ENCODE data around the gene MPP2.
"Not testable (repeated sequence)": the region's sequence is repeated elsewhere in the genome, so short reads cannot be mapped to it uniquely, and the experiment has no call there.

MPP2 gene, protein sequence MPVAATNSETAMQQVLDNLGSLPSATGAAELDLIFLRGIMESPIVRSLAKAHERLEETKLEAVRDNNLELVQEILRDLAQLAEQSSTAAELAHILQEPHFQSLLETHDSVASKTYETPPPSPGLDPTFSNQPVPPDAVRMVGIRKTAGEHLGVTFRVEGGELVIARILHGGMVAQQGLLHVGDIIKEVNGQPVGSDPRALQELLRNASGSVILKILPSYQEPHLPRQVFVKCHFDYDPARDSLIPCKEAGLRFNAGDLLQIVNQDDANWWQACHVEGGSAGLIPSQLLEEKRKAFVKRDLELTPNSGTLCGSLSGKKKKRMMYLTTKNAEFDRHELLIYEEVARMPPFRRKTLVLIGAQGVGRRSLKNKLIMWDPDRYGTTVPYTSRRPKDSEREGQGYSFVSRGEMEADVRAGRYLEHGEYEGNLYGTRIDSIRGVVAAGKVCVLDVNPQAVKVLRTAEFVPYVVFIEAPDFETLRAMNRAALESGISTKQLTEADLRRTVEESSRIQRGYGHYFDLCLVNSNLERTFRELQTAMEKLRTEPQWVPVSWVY

DNA sequence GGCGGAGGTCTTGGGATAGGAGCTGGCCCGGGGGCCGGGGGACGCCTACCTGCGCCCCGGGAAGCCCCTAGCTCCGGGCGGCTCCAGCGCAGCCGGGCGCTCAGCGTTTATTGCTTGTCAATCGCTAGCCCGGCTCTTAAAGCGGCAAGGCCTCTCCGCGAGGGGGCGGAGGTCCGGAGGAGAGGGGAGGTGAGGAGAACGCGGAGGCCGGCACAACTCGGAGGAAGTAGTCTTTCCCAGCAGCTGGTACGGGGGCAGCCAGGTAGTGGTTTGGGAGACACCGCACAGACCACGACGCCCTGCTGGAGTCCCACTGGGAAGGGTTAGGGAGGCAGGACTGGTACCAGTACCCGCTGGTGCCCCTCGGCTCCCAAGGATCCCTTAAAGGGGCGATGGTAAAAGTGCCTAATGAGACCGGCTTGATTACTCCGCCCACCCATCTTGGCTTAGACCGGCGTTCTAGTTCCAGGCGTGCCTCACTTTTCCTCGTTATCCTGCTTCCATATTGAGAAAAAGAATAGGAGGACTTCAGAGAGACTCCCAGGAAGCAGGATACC, at the start of gene MPP2:
Gene MPP2 (minus strand): TSS at position 112 of the 557 bp plus-strand sequence. CDS start 3,076 bp downstream, outside the sequence.
- peak; percentile 72 for DNase-seq

DNA sequence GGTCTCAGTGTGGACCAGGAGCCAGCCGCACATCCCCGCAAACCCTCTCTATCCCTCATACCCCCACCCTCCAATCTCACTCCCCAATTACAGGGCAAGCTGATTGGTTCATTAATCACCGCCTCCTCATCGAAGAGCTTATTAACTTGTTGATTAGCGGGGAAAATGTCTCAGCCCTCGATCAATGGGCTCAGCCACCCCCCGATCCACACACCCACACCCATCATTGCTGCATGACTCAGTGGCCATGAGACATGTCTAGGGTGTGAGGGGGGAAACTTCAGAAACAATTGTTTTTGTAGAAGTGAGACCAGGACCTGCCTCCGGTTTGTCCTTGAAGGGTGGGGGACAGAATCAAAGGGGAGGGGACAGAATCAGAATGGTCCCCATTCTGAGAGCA, 48.9 kb upstream of the MPP2 start:
- DNase-seq, result no peak

DNA sequence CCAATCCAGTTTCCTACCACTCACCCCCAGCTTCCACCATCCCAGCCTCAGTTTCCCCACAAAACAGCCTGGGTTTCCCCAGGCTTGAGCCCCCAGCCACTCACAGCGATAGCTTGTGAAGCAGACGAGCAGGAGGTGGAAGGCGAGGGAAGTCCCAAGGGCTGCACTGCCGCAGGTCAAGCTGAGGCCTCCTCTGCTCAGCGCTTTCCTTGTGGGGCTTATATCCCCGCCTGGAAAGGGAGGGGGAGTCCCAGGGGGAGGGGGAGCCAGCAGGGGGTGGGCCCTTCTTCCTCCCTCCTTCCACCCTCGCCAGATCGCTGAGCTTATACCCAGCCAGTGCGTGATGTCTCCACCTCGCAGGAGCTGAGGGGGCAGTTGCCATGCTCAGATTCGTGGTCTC, 46.4 kb upstream of the MPP2 start, which contains the start of gene PYY:
Gene PYY (minus strand): TSS at position 195 of the 400 bp plus-strand sequence. CDS start 457 bp downstream, outside the sequence.
- DNase-seq, result no peak

DNA sequence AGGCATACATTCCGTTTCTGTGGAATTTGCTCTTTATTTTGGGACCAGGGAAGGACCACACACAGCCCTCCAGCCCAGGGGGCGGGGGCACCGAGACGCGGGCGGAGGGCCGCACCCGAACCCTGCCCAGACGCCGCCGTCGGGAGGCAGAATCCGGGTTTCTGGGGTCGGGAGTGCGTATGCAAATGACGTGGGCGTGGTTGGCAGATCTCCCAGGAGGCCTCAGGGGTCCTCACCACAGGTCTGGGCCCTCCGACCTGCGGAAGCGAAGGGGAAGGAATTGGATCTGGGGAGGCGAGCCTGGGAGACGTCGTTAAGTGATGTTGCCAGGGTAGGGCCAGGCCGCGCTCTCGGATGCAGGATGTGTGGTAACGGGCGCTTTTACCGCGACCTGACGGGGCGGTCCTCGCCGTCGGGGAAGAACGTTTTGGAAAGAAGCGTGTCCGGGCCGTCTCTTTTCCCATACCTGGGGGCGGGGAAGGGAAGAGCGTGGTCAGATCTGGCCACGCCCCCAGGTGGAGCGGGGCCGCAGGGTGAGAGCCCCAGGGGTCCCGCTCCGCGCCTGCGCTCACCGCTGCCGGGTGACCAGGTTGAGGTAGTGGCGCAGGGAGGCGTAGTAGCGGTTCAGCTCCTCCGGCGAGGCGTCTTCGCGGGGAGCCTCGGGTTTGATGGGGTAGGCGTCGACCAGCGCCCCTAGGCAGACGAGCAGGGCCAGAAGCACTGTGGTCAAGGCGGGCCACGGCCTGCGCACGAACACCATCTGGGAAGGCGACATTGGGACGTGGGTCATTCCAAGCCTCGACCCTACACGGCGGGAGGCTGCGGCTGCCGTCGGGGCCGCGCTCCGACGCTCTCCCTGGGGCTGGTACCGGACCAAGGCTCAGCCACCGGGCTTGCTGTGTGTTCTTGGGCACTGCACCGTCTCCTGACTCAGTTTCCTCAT, 45.7 kb upstream of the MPP2 start:
- DNase-seq, result no peak

DNA sequence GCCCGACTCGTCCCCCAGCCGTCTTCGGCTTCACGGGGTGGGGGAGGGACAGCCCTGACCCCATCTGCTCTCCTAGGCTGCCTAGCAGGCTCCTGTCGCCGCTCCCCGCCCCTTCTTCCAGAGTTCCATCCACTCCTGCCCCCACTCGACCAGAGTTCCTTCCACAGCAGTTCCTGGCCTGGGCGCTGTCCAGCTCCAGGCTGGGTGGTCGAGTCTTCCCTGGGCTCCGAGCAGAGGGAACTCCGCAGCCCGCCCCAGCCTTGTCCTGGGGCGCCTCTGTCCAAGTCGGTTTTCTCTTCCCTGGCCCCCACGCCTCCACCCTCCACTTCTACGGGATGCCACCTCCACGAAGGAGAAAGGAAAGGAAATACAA, 45.0 kb upstream of the MPP2 start:
- no peak for DNase-seq

DNA sequence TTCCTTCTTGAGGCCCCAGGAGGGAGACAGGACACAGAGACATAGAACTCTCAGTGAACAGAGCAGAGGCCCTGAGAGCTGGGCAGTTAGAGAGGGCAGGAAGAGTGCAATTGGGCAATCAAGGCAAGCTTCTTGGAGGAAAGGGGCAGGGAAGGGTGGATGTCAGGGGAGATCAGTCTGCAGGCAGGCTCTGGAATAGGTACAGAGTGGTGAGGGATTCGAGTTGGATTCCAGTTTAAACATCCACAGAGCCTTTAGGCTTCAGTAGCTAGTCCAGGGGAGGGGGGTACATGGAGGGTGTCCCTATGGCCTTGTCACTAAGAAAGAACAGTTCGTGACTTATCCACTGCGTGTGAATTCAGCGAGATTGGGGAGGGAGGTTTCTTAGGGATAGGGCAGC, 44.4 kb upstream of the MPP2 start:
- no peak for DNase-seq

DNA sequence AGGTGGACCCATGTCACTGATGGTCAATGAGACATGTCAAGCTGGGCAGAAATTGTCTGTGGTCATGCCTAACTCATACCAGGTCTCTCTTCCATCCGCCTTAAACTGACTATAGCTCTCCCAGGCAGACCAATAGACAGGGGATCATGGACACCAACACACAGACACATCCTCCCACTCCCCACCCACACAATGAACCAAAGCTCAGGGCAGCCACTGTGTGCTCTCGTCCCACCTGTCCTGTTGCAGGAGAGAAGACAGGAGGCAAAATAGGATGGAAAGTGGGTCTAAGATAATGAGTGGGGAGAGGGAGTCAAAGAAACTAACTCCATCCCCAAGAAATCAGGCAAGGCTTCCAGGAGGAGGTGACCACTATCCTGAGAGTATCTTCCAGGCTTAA, 43.2 kb upstream of the MPP2 start:
- DNase-seq, result no peak

DNA sequence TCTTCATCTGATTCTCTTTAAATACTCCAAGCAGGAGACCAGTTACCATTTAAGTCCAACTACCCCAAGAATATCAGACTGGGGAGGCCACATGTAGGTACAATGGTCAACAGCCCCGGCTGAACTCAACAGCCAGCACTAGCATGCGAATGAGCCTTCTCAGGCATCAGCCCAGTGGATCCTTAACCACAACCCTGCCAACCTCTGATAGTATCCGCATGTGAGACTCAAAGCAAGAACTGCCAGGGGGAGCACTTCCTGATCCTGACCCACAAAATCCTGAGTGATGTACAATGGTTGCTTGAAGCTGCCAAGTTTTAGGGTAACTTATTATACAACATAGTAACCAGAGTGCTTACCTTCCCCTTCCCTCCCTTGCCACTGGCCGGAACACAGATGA, 42.4 kb upstream of the MPP2 start:
- DNase-seq, result no peak

DNA sequence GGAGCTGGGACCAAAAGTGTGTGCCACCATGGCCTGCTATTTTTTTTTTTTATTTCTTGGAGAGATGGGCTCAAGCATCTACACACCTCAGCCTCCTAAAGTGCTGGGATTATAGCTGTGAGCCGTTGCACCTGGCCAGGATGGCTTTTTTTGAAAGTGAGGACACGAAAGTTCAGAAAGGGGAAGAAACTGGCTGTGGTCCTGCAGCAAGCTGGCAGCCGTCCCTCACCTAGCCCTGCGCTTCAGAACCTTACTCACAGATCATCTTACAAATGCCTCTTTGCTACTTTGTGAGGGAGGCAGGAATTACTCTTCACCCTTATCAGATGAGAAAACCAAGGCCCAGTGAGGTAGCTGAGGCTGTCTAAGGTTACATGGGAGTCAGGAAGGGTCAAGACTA, 39.4 kb upstream of the MPP2 start:
- DNase-seq, result no peak

DNA sequence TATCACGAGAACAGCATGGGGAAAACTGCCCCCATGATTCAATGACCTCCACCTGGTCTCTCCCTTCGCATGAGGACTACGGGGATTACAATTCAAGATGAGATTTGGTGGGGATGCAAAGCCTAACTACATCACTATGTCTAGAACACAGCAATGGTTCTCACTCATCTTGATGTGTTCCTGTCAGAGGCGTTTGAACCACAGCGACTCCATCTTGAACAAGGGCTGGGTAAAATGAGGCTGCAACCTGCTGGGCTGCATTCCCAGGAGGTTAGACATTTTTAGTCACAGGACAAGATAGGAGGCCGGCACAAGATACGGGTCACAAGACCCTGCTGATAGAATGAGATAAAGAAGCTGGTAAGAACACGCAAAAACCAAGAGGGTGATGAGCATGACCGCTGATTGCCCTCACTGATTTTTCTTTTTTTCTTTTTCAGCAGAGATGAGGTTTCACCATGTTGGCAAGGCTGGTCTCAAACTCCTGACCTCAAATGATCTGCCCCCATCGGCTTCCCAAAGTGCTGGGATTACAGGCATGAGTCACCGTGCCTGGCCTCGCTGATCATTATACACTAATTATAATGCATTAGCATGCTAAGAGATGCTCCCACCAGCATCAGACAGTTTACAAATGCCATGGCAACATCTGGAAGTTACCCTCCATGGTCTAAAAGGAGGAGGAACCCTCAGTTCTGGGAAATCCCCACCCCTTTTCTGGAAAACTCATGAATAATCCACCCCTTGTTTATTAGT, 37.9 kb upstream of the MPP2 start:
- no peak for DNase-seq

DNA sequence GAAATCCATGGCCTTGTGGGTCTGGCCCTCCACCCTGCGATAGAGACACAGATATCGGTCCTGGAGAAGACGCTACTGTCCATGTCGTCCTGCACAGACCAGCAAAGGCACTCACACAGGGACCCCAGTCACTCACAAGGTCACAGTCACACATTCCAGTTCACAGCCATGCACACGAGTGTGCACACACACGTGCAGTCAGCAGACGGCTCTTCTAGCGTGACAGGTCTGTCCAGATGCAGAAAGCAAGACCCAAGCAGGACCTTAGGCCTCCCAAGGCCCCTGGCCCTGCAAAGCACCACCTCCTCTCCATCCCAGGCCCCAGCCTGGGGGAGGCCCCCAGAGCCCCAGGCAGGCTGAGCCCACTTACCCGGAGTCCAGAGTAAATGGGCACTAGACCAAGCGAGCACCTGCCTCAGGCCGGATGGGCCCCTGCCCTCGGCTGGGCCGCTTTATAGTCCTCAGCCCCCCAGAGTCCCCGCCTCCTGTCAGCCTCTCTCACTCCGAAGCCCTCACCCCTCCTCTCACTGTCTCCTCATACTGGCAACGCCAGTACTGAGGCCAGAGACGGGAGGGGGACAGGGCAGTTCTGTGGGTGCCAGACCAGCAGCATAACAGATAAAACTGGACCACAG, 34.8 kb upstream of the MPP2 start, which contains the start of gene PPY:
Gene PPY (minus strand): TSS at position 426 of the 635 bp plus-strand sequence. CDS start 822 bp downstream, outside the sequence.
- no peak for DNase-seq

DNA sequence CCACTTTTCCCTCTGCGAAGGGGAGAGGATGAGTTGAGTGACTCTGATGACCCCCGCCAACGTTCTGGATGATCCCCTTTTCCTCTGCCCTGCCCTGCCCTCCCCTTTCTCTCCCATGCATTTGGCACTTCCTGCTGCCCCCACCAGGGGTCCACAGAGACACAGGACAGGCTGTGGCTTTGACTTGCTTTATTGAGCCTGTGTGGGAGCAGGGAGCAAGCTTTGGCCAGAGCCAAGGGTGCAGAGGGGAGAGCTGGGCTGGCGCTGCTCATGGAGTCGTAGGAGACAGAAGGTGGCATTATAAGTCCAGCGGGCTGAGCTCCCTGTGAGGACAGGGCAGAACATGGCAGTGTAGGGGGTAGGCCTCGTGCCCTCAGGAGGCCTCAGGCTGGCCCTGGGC, 33.3 kb upstream of the MPP2 start:
- DNase-seq, result peak; percentile 6

DNA sequence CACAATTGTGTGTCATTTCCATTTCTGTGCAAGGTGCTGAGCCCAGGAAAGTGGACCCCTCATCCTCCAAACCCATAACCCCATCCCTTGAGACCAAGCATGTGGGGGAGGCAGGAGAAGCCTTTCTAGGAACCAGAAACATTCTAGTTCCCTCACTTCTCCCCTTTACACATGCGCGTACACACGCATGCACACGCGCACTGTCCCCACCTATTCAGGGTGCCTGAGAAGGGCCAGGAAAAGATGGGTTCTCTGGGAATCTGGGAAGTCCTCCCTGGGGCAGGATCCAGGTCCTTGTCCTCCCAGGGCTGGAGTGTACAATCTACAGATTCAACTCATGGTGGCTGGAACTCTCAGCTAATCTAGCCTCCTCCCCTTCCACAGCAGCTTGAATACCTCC, 32.5 kb upstream of the MPP2 start:
- no peak for DNase-seq

DNA sequence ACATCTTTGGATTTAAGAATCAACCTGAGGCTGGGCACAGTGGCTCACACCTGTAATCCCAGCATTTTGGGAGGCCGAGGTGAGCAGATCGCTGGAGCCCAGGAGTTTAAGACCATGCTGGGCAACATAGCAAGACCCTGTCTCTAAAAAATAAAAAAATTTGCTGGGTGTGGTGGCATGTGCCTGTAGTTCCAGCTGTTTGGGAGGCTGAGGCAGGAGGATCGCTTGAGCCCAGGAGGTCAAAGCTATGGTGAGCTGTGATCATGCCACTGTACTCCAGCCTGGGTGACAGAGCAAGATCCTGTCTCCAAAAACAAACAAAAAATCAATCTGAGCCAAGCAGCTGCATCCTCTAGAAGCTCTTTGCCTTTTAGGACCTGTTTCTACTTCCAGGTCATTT, 32.1 kb upstream of the MPP2 start:
- not testable (repeated sequence) for DNase-seq

DNA sequence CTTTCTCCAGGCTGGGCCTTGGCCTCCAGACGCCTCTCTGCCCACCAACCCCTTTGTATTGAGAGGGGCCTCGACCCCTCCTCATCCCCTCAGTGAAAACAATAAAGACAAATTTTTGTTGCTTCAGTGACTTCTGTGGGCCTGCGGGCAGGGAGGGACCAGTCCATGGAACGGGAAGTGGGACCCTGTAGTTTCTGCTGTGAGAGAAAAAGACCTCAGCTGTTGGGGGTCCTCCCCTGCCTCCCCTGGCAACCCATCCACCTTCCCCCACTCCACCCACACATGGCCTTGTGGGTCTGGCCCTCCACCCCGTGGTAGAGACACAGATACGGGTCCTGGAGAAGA, 31.5 kb upstream of the MPP2 start:
- no peak for DNase-seq

DNA sequence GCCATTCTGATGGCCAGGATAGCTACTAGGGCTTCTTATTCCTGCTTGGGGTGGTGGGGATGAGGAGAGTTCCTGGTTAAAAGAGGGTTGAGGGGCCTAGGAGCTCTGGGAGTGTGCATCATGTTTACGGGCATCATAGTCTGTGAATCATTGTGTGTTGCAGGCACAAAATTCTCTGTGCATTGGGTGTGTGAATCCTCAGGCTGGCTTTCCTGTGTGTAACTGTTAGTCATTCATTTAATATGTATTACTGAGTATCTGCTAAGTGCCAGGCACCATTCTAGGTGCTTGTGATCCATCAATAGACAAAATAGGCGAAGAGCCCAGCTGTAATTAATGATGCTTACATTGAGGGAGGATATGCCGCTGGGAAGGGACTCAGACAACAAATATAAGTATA, 29.1 kb upstream of the MPP2 start:
- DNase-seq, result no peak

DNA sequence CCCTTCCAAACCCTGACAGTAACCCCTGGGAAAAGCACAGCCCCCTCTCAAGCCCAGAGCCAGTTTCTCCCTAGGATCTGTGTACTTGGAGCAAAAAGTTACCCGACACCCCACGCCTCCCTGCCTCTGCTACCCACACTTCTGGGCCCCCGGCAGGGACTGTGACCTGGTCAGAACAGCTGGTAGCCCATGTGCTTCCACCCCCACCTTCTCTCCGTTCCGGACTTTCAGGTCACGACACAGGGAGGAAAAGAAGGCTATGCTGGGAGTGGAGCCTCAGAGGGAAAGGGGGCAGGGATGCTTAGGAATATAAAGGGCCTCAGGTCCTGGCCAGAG, 28.6 kb upstream of the MPP2 start:
- DNase-seq, result no peak

DNA sequence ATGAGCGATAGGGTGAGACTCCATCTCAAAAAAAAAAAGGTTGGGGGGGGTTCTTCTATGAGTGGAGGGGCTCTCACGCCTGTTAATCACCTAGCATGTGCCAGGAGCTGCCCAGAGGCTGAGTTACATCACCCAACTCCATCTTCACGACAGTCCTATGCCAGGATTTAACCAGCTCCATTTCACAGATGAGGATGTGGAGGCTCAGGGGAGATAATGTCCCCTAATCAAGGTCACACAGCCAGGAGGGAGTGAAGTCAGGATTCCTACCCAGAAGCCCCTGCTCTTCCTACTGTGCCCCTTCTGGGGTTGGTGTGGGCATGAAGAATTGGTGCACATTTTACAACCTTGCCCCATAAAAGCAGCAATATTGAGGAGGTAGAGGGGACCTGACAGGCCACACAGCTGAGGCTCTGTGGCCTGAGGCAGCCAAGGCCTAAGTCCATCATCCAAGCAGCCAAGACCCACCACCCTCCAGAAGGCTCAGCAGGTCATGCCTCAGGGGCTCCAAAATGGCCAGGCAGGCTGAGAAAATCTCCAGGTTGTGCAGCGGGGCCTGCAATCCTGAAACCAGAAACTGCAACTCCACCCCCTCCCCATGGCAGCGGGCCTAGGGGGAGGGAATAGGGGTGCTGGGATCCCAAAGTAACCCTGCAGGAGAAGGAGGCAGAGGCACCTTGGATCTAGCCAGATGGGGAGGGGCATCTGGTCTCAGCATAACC, 28.0 kb upstream of the MPP2 start:
- DNase-seq, result no peak

DNA sequence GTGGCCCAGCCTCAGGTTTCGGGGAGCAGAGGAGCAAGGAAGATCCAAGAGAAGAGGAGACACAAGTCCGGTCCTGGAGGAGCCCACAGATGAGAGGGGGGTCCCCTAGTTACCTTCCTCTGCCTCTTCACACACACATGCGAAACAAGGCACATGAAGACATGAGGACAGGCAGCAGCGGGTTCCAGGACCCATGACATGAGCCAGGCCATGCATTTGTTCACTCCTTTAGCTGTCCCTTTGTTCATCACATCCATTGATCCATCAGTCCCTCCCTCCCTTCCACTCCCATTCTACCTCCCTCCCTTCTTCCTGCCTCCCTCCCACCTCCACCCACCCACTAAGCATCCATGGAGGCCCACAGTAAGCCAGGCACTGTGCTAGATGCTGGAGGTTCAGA, 25.6 kb upstream of the MPP2 start:
- no peak for DNase-seq

DNA sequence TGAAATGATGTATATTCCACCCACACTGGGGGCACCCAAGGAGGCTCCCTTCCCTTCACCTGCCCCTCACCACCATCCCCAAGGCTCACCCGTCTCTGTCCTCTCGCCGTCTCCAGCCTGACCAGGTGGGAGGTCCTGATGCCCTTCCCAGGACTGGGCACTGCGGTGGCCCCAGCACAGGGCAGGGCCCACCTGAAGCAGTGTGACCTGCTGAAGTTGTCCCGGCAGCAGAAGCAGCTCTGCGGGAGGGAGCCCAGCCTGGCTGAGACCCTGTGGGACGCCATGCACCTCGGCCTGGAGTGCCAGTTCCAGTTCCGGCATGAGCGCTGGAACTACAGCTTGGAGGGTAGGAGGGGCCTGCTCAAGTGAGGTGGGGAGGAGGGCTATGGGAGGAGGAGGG, 25.0 kb upstream of the MPP2 start:
- no peak for DNase-seq

DNA sequence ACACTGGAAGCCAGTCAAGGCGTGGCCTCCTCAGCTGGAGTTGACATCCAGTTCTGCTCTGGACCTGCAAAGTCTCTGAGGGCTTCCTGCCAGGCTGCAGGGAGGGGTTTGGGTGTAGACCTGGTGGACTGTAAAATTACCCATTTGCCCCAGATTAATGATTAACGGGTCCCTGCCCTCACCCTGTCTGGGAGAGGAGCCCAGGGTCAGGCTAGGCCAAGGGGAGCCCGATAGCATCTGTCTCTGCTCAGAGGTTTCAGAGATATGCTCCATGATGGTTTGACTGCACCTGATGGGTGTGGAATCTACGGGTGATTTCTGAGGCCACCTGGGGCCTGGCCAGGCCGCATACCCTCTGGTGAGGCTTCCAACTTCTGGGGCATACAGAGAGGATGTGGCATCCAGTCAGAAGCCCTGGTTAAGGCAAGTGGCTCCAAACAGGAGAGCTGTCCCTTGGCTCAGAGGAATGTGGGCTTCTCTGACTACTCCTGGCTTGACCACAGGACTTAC, 23.8 kb upstream of the MPP2 start:
- no peak for DNase-seq
